Measurements from ENCODE around the gene ZEB1. TPM values are rescaled to one million over a fixed set of nuclear protein-coding genes. Genes with fewer than 3 reads are reported as not detected.

ZEB1 gene
- total and polyA plus RNA-seq, 9 of the 15 experiments (the other 6 are each of a cell fraction or from before 2014, with no cell fraction given), result 2.1 to 8.4 (median 4.9) TPM

DNA sequence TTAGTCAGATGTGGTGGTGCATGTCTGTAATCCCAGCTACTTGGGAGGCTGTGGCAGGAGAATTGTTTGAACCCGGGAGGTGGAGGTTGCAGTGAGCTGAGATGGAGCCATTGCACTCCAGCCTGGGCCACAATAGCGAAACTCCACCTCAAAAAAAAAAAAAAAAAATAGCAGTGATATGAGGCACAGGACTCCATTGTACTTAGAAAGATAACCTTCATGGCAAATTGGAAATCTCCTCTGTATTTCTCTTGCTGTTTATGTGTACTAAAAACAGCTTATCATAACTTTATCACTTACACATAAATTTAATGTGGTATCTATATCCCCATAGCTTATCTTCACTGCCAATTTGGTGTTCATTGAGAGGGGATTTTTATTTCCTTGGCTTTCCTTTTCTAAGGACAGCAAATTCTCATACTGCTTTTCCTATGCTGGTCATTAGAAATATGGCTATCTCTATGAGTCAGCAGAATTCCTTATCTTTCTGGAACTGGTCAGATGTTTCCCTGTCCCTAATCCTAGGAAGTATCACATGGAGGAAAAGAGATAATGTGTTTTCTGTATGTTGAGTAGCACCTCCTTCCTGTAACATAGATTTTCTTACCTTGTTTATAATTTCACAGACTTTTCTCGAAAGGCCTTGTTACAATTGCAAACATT is 40.6 kb upstream of the ZEB1 start (continued):
- TF ChIP-seq KDM1A (IDR thresholded peaks at IDR 0.05) (no peak), CAMTA2 (CRISPR knock-in tag; conservative IDR thresholded peaks at IDR 0.05) (no peak), VEZF1 (CRISPR knock-in tag; IDR thresholded peaks at IDR 0.05) (peak; percentile 25; the same call in 1 of the 2 replicates), ZFX (CRISPR knock-in tag; IDR thresholded peaks at IDR 0.05) (no peak), HNRNPK (IDR thresholded peaks at IDR 0.05; ENCODE audit: low read depth, low read length, poor library complexity, severe bottlenecking) (no peak), HMBOX1 (IDR thresholded peaks at IDR 0.05) (no peak), SMARCA5 (IDR thresholded peaks at IDR 0.05) (no peak), JUNB (CRISPR knock-in tag; conservative IDR thresholded peaks at IDR 0.05) (no peak), HMGXB4 (CRISPR knock-in tag; IDR thresholded peaks at IDR 0.05) (no peak), RBM34 (IDR thresholded peaks at IDR 0.05; ENCODE audit: borderline replicate concordance, insufficient read depth, low read length) (no peak)
- TF ChIP-seq, protein P1, sequence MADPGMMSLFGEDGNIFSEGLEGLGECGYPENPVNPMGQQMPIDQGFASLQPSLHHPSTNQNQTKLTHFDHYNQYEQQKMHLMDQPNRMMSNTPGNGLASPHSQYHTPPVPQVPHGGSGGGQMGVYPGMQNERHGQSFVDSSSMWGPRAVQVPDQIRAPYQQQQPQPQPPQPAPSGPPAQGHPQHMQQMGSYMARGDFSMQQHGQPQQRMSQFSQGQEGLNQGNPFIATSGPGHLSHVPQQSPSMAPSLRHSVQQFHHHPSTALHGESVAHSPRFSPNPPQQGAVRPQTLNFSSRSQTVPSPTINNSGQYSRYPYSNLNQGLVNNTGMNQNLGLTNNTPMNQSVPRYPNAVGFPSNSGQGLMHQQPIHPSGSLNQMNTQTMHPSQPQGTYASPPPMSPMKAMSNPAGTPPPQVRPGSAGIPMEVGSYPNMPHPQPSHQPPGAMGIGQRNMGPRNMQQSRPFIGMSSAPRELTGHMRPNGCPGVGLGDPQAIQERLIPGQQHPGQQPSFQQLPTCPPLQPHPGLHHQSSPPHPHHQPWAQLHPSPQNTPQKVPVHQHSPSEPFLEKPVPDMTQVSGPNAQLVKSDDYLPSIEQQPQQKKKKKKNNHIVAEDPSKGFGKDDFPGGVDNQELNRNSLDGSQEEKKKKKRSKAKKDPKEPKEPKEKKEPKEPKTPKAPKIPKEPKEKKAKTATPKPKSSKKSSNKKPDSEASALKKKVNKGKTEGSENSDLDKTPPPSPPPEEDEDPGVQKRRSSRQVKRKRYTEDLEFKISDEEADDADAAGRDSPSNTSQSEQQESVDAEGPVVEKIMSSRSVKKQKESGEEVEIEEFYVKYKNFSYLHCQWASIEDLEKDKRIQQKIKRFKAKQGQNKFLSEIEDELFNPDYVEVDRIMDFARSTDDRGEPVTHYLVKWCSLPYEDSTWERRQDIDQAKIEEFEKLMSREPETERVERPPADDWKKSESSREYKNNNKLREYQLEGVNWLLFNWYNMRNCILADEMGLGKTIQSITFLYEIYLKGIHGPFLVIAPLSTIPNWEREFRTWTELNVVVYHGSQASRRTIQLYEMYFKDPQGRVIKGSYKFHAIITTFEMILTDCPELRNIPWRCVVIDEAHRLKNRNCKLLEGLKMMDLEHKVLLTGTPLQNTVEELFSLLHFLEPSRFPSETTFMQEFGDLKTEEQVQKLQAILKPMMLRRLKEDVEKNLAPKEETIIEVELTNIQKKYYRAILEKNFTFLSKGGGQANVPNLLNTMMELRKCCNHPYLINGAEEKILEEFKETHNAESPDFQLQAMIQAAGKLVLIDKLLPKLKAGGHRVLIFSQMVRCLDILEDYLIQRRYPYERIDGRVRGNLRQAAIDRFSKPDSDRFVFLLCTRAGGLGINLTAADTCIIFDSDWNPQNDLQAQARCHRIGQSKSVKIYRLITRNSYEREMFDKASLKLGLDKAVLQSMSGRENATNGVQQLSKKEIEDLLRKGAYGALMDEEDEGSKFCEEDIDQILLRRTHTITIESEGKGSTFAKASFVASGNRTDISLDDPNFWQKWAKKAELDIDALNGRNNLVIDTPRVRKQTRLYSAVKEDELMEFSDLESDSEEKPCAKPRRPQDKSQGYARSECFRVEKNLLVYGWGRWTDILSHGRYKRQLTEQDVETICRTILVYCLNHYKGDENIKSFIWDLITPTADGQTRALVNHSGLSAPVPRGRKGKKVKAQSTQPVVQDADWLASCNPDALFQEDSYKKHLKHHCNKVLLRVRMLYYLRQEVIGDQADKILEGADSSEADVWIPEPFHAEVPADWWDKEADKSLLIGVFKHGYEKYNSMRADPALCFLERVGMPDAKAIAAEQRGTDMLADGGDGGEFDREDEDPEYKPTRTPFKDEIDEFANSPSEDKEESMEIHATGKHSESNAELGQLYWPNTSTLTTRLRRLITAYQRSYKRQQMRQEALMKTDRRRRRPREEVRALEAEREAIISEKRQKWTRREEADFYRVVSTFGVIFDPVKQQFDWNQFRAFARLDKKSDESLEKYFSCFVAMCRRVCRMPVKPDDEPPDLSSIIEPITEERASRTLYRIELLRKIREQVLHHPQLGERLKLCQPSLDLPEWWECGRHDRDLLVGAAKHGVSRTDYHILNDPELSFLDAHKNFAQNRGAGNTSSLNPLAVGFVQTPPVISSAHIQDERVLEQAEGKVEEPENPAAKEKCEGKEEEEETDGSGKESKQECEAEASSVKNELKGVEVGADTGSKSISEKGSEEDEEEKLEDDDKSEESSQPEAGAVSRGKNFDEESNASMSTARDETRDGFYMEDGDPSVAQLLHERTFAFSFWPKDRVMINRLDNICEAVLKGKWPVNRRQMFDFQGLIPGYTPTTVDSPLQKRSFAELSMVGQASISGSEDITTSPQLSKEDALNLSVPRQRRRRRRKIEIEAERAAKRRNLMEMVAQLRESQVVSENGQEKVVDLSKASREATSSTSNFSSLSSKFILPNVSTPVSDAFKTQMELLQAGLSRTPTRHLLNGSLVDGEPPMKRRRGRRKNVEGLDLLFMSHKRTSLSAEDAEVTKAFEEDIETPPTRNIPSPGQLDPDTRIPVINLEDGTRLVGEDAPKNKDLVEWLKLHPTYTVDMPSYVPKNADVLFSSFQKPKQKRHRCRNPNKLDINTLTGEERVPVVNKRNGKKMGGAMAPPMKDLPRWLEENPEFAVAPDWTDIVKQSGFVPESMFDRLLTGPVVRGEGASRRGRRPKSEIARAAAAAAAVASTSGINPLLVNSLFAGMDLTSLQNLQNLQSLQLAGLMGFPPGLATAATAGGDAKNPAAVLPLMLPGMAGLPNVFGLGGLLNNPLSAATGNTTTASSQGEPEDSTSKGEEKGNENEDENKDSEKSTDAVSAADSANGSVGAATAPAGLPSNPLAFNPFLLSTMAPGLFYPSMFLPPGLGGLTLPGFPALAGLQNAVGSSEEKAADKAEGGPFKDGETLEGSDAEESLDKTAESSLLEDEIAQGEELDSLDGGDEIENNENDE (IDR thresholded peaks at IDR 0.05; ENCODE audit: low read depth, low read length), result no peak
